ENCODE results near the gene ILRUN.
"Not testable (repeated sequence)": the region's sequence is repeated elsewhere in the genome, so short reads cannot be mapped to it uniquely, and the experiment has no call there.

ILRUN gene

GRCh38 chr6:34664256-34664971, 32.2 kb downstream of the ILRUN start:
- DNase-seq (ENCODE audit: low read depth) = no peak

GRCh38 chr6:34663831-34664255, 32.7 kb downstream of the ILRUN start:
- DNase-seq (ENCODE audit: low read depth) = no peak

GRCh38 chr6:34663371-34663770, 33.2 kb downstream of the ILRUN start:
- no peak for DNase-seq (ENCODE audit: low read depth)

GRCh38 chr6:34661357-34661756, 35.2 kb downstream of the ILRUN start:
- DNase-seq (ENCODE audit: low read depth) = no peak

- no peak for DNase-seq (ENCODE audit: low read depth)
Observed at GRCh38 chr6:34658605-34659265, 37.8 kb downstream of the ILRUN start.

GRCh38 chr6:34657979-34658480, 38.5 kb downstream of the ILRUN start:
- DNase-seq (ENCODE audit: low read depth) = not testable (repeated sequence)

GRCh38 chr6:34657307-34657978, 39.1 kb downstream of the ILRUN start:
- DNase-seq (ENCODE audit: low read depth) = no peak

GRCh38 chr6:34657037-34657306, 39.6 kb downstream of the ILRUN start:
- no peak for DNase-seq (ENCODE audit: low read depth)

GRCh38 chr6:34656378-34657036, 40.1 kb downstream of the ILRUN start:
- DNase-seq (ENCODE audit: low read depth) = no peak

- DNase-seq (ENCODE audit: low read depth) = not testable (repeated sequence)
Observed at GRCh38 chr6:34655876-34656377, 40.6 kb downstream of the ILRUN start.

- DNase-seq (ENCODE audit: low read depth) = no peak
Observed at GRCh38 chr6:34654061-34654710, 42.4 kb downstream of the ILRUN start.

GRCh38 chr6:34652263-34652662, 44.3 kb downstream of the ILRUN start:
- DNase-seq (ENCODE audit: low read depth) = no peak

- DNase-seq (ENCODE audit: low read depth) = no peak
Observed at GRCh38 chr6:34650823-34651222, 45.7 kb downstream of the ILRUN start.

- DNase-seq (ENCODE audit: low read depth) = not testable (repeated sequence)
Observed at GRCh38 chr6:34650232-34650631, 46.3 kb downstream of the ILRUN start.

- no peak for DNase-seq (ENCODE audit: low read depth)
Observed at GRCh38 chr6:34648806-34649205, 47.8 kb downstream of the ILRUN start.
